ENCODE measurements around the gene VAMP3. TPM values are rescaled to one million over a fixed set of nuclear protein-coding genes. Genes with fewer than 3 reads are reported as not detected.

The VAMP3 gene
- total and polyA plus RNA-seq, 2 donors (not counting 1 experiment from before 2014, with no cell fraction given), result 22.4 to 49.6 TPM

GRCh38 chr1:7783826-7784491 is 12.9 kb downstream of the VAMP3 start, which contains the start of gene PER3:
Gene PER3, plus strand, starts transcription at chr1:7784291. Its CDS starts 587 bp downstream, at chr1:7784878.
- H3K4me1 Mint-ChIP-seq, result peaks cover 21% of the 10 kb centered on the region
- no peaks in the 10 kb centered on the region for H3K27me3 Mint-ChIP-seq
- Histone ChIP-seq H3K27ac (ENCODE audit: low read length in 2 of 2) (peak within 1 kb of the TSS; percentile 39 to 87), H3K4me2 (replicated peaks; ENCODE audit: low read depth, low read length, poor library complexity, severe bottlenecking) (peak within 1 kb of the TSS; percentile 90), H3K9ac (ENCODE audit: low read length) (peak within 1 kb of the TSS; percentile 69), H3K4me3 (ENCODE audit: control extremely low read depth in 1 of 5, extremely low read depth in 1 of 5, insufficient read depth in 1 of 5, low read depth in 2 of 5, low read length in 4 of 5) (peak within 1 kb of the TSS in 4 of 5 experiments; percentile 26 to 69 (median 62)), H2AFZ (ENCODE audit: insufficient read depth, low read depth, low read length, poor library complexity, severe bottlenecking) (peak within 1 kb of the TSS; percentile 81), H3K4me1 (ENCODE audit: control insufficient read depth in 2 of 2, insufficient read depth in 2 of 2, low read length in 2 of 2) (peaks cover 8 to 22% of the 10 kb centered on the region in 2 donors), H3K27me3 (replicated peaks in 1 of 4; ENCODE audit: control extremely low read depth in 1 of 4, control insufficient read depth in 3 of 4, insufficient read depth in 4 of 4, low read length in 3 of 4) (no peaks in the 10 kb centered on the region), H3K36me3 (replicated peaks in 1 of 2; ENCODE audit: control extremely low read depth in 1 of 2, control insufficient read depth in 1 of 2, extremely low read depth in 1 of 2, insufficient read depth in 2 of 2, low read length in 1 of 2) (peaks cover 5 to 16% of the 10 kb centered on the region in 2 experiments), H3K9me3 (ENCODE audit: control extremely low read depth in 1 of 3, control insufficient read depth in 2 of 3, insufficient read depth in 1 of 3, low read length in 2 of 3) (peaks cover 0 to 7% (median 0%) of the 10 kb centered on the region in 3 donors), H3K79me2 (ENCODE audit: control insufficient read depth, insufficient read depth, low read length) (no peaks in the 10 kb centered on the region), H4K20me1 (ENCODE audit: control insufficient read depth, insufficient read depth, low read length, poor library complexity, severe bottlenecking) (no peaks in the 10 kb centered on the region)
- CTCF ChIA-PET, result interaction anchor here (2.6 kb wide), 1 partner anchor 32 kb away, joined by 9 read pairs; no protein-coding TSS in a partner anchor
- peak within 1 kb of the TSS; percentile 68 for H3K27ac Mint-ChIP-seq
- H3K4me3 Mint-ChIP-seq, result peak within 1 kb of the TSS; percentile 80
- peak; percentile 96 for DNase-seq
- POLR2A ChIA-PET, result interaction anchor here (0.6 to 1.7 kb wide), 3 partner anchors 13 to 1461 kb away, joined by 3 to 5 read pairs (median 5); partner anchors contain the start of genes RERE and VAMP3
- WGBS (ENCODE audit: insufficient coverage), result 2% methylated on average over 89 of the region's 90 CpGs
- intact Hi-C loops (cut with micrococcal nuclease), result loop anchor here (1.0 to 10.0 kb wide), 2 partner anchors 13 to 1789 kb away; partner anchors contain the start of genes NPHP4 and VAMP3
- TF ChIP-seq CTCF (IDR thresholded peaks at IDR 0.05) (no peak), EZH2 (IDR thresholded peaks at IDR 0.05; ENCODE audit: borderline replicate concordance, insufficient read depth, low read depth, low read length, poor library complexity, severe bottlenecking) (no peak)
- H3K9me3 Mint-ChIP-seq (ENCODE audit: insufficient read depth), result no peaks in the 10 kb centered on the region
- peak; percentile 85 for ATAC-seq (ENCODE audit: low read depth)
